Thoracic aorta (tissue), 2 donors: Measurements from ENCODE around the gene ATAD3A. TPM values are rescaled to one million over a fixed set of nuclear protein-coding genes. Genes with fewer than 3 reads are reported as not detected.
"Not testable (repeated sequence)": the region's sequence is repeated elsewhere in the genome, so short reads cannot be mapped to it uniquely, and the experiment has no call there.

ENCODE experiments used
- ATAC-seq: fragments of 150-250 bp; one replicate; pipeline ENCODE4 v1.8.0; 2017; ENCODE audit warnings: low read depth; ENCODE audit not compliant: insufficient number of reproducible peaks, low FRiP score
- DNase-seq: peaks from one replicate; pipeline ENCODE4 v3.0.0-alpha.2; 2020; ENCODE audit warnings: low spot score
- H3K27ac ChIP-seq, 2 donors: fragments of 200-600 bp; sonication (generic); 1 replicate in 1 of 2; 2 replicates in 1 of 2; pipeline ENCODE4 v1.5.1; 2016; ENCODE audit warnings: mild to moderate bottlenecking in 2 of 2, moderate library complexity in 2 of 2
- H3K27me3 ChIP-seq: fragments of 200-600 bp; sonication (generic); replicated peaks from 2 replicates; pipeline ENCODE4 v1.6.0; 2016; ENCODE audit warnings: mild to moderate bottlenecking; ENCODE audit not compliant: insufficient read depth
- H3K36me3 ChIP-seq: fragments of 200-600 bp; sonication (generic); one replicate; pipeline ENCODE4 v1.5.1; 2016
- H3K4me1 ChIP-seq, 2 donors: fragments of 200-600 bp; sonication (generic); 1 replicate in 1 of 2; 2 replicates in 1 of 2; pipeline versions ENCODE4 v1.5.1 to v1.6.0; 2016; ENCODE audit warnings: low read depth in 2 of 2, mild to moderate bottlenecking in 1 of 2; ENCODE audit not compliant: control insufficient read depth in 1 of 2
- H3K4me3 ChIP-seq: fragments of 200-600 bp; sonication (generic); 2 replicates; pipeline ENCODE4 v1.5.1; 2016; ENCODE audit warnings: mild to moderate bottlenecking
- H3K9me3 ChIP-seq: fragments of 200-600 bp; sonication (generic); 2 replicates; pipeline ENCODE4 v1.5.1; 2016
- CTCF ChIP-seq: fragments of 200-600 bp; sonication (generic); IDR thresholded peaks from one replicate; pipeline ENCODE4 v1.5.1; 2019; ENCODE audit warnings: antibody characterized with exemption
- total RNA-seq, 2 donors: library from RNA; depleted of rRNA; stranded (reverse); fragments of >200 nt; gene quantifications; one replicate each; pipeline versions ENCODE4 v1.1.0 to v1.2.3, GENCODE V29; 2016

ATAD3A gene
- total RNA-seq, 2 donors from 2014 or later: 16.7 to 17.6 TPM

DNA sequence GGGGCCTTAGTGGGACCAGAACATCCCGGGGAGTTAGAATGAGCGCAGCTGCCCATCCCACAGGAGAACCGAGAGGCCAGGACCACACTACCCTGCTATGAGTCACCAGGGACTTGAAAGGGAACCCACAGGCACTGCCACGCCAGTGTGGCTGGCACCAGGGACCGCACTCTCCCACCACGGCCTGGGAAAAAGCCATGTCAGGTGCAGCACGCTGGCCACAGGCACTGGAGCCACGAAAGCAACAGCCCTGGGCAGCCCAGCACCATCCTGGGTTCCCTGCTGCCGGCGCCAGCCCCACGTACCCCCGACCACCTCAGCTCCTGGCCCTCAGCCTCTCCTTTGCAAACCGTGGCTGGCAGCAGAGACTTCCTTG is 42.6 kb downstream of the ATAD3A start:
- Histone ChIP-seq H3K36me3 (no peaks in the 10 kb centered on the region), H3K9me3 (no peaks in the 10 kb centered on the region), H3K27ac (no peak overlapping the region), H3K4me3 (no peak overlapping the region), H3K27me3 (no peaks in the 10 kb centered on the region), H3K4me1 (no peaks in the 10 kb centered on the region)
- ATAC-seq: no peak
- TF ChIP-seq CTCF: no peak
- no peak for DNase-seq

GRCh38 chr1:1554926-1555915 is 43.3 kb downstream of the ATAD3A start:
- Histone ChIP-seq H3K4me3 (no peak overlapping the region), H3K36me3 (peaks cover 4% of the 10 kb centered on the region), H3K9me3 (no peaks in the 10 kb centered on the region), H3K4me1 (no peaks in the 10 kb centered on the region), H3K27me3 (no peaks in the 10 kb centered on the region), H3K27ac (no peak overlapping the region)
- DNase-seq: no peak
- TF ChIP-seq CTCF: no peak
- no peak for ATAC-seq

GRCh38 chr1:1556505-1556904 is 44.5 kb downstream of the ATAD3A start:
- no peak for DNase-seq
- ATAC-seq: no peak
- TF ChIP-seq CTCF: no peak
- H3K36me3 ChIP-seq: peaks cover 13% of the 10 kb centered on the region
- H3K27me3 ChIP-seq: no peaks in the 10 kb centered on the region
- no peak overlapping the region for H3K4me3 ChIP-seq
- no peaks in the 10 kb centered on the region for H3K9me3 ChIP-seq
- no peak overlapping the region for H3K27ac ChIP-seq
- H3K4me1 ChIP-seq: no peaks in the 10 kb centered on the region

DNA sequence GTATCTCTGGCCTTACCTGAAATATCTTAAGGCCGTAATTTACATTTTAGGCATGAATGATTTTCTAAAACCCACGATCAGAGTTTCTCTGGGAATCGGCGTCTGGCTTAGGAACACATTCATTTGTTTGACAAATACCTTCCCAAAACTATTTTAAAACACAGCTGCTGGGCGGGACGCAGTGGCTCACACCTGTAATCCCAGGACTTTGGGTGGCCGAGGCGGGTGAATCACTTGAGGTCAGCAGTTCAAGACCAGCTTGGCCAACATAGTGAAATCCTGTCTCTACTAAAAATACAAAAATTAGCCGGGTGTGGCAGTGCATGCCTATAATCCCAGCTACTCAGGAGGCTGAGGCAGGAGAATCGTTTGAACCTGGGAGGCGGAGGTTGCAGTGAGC is 45.0 kb downstream of the ATAD3A start:
- not testable (repeated sequence) for H3K4me1 ChIP-seq, H3K27me3 ChIP-seq, ATAC-seq, DNase-seq, H3K27ac ChIP-seq, H3K4me3 ChIP-seq, H3K9me3 ChIP-seq
- H3K36me3 ChIP-seq: peaks cover 18% of the 10 kb centered on the region

DNA sequence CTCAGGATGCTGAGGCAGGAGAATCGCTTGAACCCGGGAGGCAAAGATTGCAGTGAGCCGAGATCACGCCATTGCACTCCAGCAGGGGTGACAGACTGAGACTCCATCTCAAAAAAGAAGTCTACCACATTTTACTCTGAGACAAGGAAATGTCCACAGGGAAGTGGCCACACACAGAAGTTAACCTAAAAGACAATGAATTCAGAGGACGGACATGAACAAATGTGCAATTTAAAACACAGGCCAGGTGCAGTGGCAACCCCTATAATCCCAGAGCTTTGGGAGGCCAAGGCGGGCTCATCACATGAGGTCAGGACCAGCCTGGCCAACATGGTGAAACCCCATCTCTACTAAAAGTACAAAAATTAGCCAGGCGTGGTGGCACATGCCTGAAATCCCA is 45.7 kb downstream of the ATAD3A start:
- H3K27me3 ChIP-seq, H3K4me3 ChIP-seq, H3K27ac ChIP-seq, H3K9me3 ChIP-seq, DNase-seq, ATAC-seq, H3K4me1 ChIP-seq: not testable (repeated sequence)
- peaks cover 23% of the 10 kb centered on the region for H3K36me3 ChIP-seq

DNA sequence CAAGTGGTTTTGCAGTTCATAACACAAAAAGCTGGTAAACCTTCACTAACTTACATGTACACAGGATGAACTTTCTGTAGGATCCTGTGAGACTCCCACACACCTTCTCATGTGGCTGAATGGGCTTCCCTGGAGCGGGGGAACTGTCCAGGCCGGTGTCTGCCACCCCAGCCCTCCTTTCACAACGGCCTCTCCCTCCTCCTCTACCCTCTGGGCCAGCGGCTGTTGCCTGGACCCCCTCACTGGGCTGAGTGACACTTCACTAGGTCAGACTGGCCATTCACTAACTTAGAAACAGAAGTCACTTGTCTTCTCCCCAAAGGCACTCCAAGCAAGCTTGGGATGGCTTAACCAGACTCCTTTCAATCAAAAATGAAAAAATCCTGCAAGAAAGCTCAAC is 46.6 kb downstream of the ATAD3A start:
- H3K4me3 ChIP-seq: no peak overlapping the region
- TF ChIP-seq CTCF: no peak
- no peaks in the 10 kb centered on the region for H3K27me3 ChIP-seq
- H3K9me3 ChIP-seq: no peaks in the 10 kb centered on the region
- no peaks in the 10 kb centered on the region for H3K4me1 ChIP-seq
- ATAC-seq (no peak), DNase-seq (no peak)
- peaks cover 32% of the 10 kb centered on the region for H3K36me3 ChIP-seq
- no peak overlapping the region for H3K27ac ChIP-seq
